T-cell (primary cell): Measurements from ENCODE around the gene MCM5. TPM values are rescaled to one million over a fixed set of nuclear protein-coding genes. Genes with fewer than 3 reads are reported as not detected.

Source experiments
- ATAC-seq, 4 experiments: fragments of 200-7000 bp in 3 of 4; fragments of 150-1000 bp in 1 of 4; cut with Tn5 transposase; replicated peaks in 1 of 4; 1 replicate in 3 of 4; 2 replicates in 1 of 4; pipeline ENCODE4 v1.10.0; 2021; ENCODE audit warnings: moderate library complexity in 3 of 4, mild to moderate bottlenecking in 2 of 4, moderate number of reproducible peaks in 1 of 4
- CTCF ChIA-PET, 2 donors: fragments of 300-600 bp; sonication (Branson Sonifier 250); formaldehyde crosslinking; loops; one replicate each; lab custom pipeline; 2022; ENCODE audit warnings: antibody characterized with exemption in 2 of 2; lab: Charles Lee
- POLR2A ChIA-PET, 2 donors: fragments of 300-600 bp; sonication (Branson Sonifier 250); formaldehyde crosslinking; loops; one replicate each; lab custom pipeline; 2022; ENCODE audit warnings: antibody characterized with exemption in 2 of 2; lab: Charles Lee
- DNase-seq, 35 experiments: peaks; one replicate each; pipeline versions ENCODE4 v3.0.0 to v3.0.0-alpha.2; 2013 to 2023
- H3K27ac ChIP-seq: one replicate; pipeline ENCODE4 v1.5.1; 2013; ENCODE audit warnings: low read length
- H3K27me3 ChIP-seq, 2 experiments: replicated peaks in 1 of 2; 1 replicate in 1 of 2; 2 replicates in 1 of 2; pipeline versions ENCODE4 v1.6.1 to v1.7.0; 2013; ENCODE audit warnings: low read length in 1 of 2, mixed read lengths in 1 of 2; ENCODE audit not compliant: control insufficient read depth in 2 of 2, insufficient read depth in 2 of 2; ENCODE audit errors: extremely low read depth in 1 of 2
- H3K36me3 ChIP-seq, 2 donors: 1 replicate in 1 of 2; 2 replicates in 1 of 2; pipeline versions ENCODE4 v1.6.1 to v1.7.0; 2013; ENCODE audit warnings: low read length in 1 of 2; ENCODE audit not compliant: control insufficient read depth in 2 of 2, insufficient read depth in 1 of 2; ENCODE audit errors: extremely low read depth in 1 of 2
- H3K4me1 ChIP-seq, 2 experiments: 1 replicate in 1 of 2; 2 replicates in 1 of 2; pipeline versions ENCODE4 v1.6.1 to v1.7.0; 2013; ENCODE audit warnings: low read length in 2 of 2, mixed read lengths in 1 of 2; ENCODE audit not compliant: insufficient read depth in 2 of 2, control insufficient read depth in 1 of 2; ENCODE audit errors: extremely low read depth in 1 of 2
- H3K4me3 ChIP-seq, 2 donors: 1 replicate in 1 of 2; 2 replicates in 1 of 2; pipeline versions ENCODE4 v1.5.1 to v1.7.0; 2013; ENCODE audit warnings: mild to moderate bottlenecking in 2 of 2, low read length in 1 of 2, moderate library complexity in 1 of 2; ENCODE audit not compliant: control insufficient read depth in 1 of 2; ENCODE audit errors: extremely low read depth in 1 of 2
- H3K9me3 ChIP-seq: 2 replicates; pipeline ENCODE4 v1.7.0; 2013
- H3K27ac Mint-ChIP-seq, 2 donors: one replicate each; pipeline ENCODE4 v1.8.0; 2020 to 2021; ENCODE audit warnings: mild to moderate bottlenecking in 2 of 2, mixed read lengths in 2 of 2
- H3K27me3 Mint-ChIP-seq, 2 donors: one replicate each; pipeline ENCODE4 v1.8.0; 2021 to 2022; ENCODE audit warnings: mixed read lengths in 2 of 2
- H3K36me3 Mint-ChIP-seq: one replicate; pipeline ENCODE4 v1.8.0; 2021; ENCODE audit warnings: mixed read lengths
- H3K4me1 Mint-ChIP-seq, 3 donors: one replicate each; pipeline ENCODE4 v1.8.0; 2020 to 2022; ENCODE audit warnings: mixed read lengths in 3 of 3, mild to moderate bottlenecking in 1 of 3
- H3K4me3 Mint-ChIP-seq, 3 donors: one replicate each; pipeline ENCODE4 v1.8.0; 2020 to 2022; ENCODE audit warnings: mild to moderate bottlenecking in 3 of 3, mixed read lengths in 3 of 3, moderate library complexity in 3 of 3
- H3K9me3 Mint-ChIP-seq, 3 donors: one replicate each; pipeline ENCODE4 v1.8.0; 2020 to 2022; ENCODE audit warnings: mixed read lengths in 3 of 3
- WGBS: methylation state at CpG from one replicate; pipeline ENCODE4 v1.1.5; 2013; ENCODE audit warnings: missing lambda C conversion rate; ENCODE audit not compliant: insufficient coverage; 5-methylcytosine and 5-hydroxymethylcytosine counted together
- total RNA-seq, 35 experiments: library from RNA in 6 of 35; stranded (reverse) in 6 of 35; fragments of 120-200 nt in 1 of 35; gene quantifications; one replicate each; pipeline versions ENCODE4 v1.2.1 to v1.2.4 and lab custom pipeline; 2013 to 2026

The MCM5 gene
- total RNA-seq, 5 donors from 2014 or later (not counting 1 experiment from before 2014, with no cell fraction given), result 34.7 to 66.8 (median 58.7) TPM

DNA sequence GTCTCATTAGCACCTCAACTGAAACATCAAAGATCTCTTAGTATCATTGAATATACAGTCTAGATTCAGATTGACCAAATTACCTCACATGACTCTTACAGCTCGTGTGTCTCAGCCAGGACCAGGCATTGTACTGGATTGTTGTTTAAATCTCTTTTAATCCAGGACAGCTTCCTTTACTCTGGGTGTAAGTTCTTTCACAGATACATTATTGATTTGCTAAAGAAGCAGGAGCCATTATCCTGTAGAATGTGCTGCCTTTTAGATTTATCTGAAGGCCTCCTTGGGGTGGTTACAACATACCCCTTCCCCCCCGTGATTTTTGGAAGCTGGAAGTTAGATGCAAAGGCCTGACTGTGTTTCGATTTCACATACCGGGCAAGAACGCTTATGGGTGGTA lies 4.2 kb downstream of the MCM5 start:
- ChIA-PET POLR2A (interaction anchor here in 1 of 2 donors (0.6 kb wide), 1 partner anchor 758 kb away, joined by 3 read pairs; no protein-coding TSS in a partner anchor), CTCF (no interaction called here)
- ATAC-seq (no peak), DNase-seq (no peak)
- Histone ChIP-seq H3K9me3 (no peaks in the 10 kb centered on the region), H3K36me3 (peaks cover 2 to 57% of the 10 kb centered on the region in 2 donors), H3K4me3 (no peak overlapping the region), H3K27me3 (no peaks in the 10 kb centered on the region), H3K27ac (no peak overlapping the region), H3K4me1 (peaks cover 0 to 32% of the 10 kb centered on the region in 2 experiments)
- no peak overlapping the region for H3K4me3 Mint-ChIP-seq
- H3K27ac Mint-ChIP-seq, result no peak overlapping the region
- no CpG with 5 or more reads among the region's 5 CpGs for WGBS
- H3K36me3 Mint-ChIP-seq, result peaks cover 59% of the 10 kb centered on the region
- peaks cover 24 to 30% (median 24%) of the 10 kb centered on the region in 3 donors for H3K4me1 Mint-ChIP-seq
- H3K27me3 Mint-ChIP-seq, result no peaks in the 10 kb centered on the region
- H3K9me3 Mint-ChIP-seq, result no peaks in the 10 kb centered on the region

- DNase-seq, result no peak
- Histone ChIP-seq H3K9me3 (no peaks in the 10 kb centered on the region), H3K27ac (no peak overlapping the region), H3K4me1 (peaks cover 0 to 30% of the 10 kb centered on the region in 2 experiments), H3K36me3 (peaks cover 2 to 76% of the 10 kb centered on the region in 2 donors), H3K4me3 (no peak overlapping the region), H3K27me3 (no peaks in the 10 kb centered on the region)
- ChIA-PET POLR2A (no interaction called here), CTCF (no interaction called here)
- H3K36me3 Mint-ChIP-seq, result peaks cover 68% of the 10 kb centered on the region
- 81% methylated on average over 10 of the region's 13 CpGs for WGBS
- no peaks in the 10 kb centered on the region for H3K9me3 Mint-ChIP-seq
- ATAC-seq, result no peak
- no peaks in the 10 kb centered on the region for H3K27me3 Mint-ChIP-seq
- no peak overlapping the region for H3K4me3 Mint-ChIP-seq
- H3K4me1 Mint-ChIP-seq, result peaks cover 9 to 27% (median 10%) of the 10 kb centered on the region in 3 donors
- no peak overlapping the region for H3K27ac Mint-ChIP-seq
Observed at GRCh38 chr22:35406443-35406842, 6.5 kb downstream of the MCM5 start.

GRCh38 chr22:35407362-35407761 lies 7.4 kb downstream of the MCM5 start:
- H3K36me3 Mint-ChIP-seq, result peaks cover 72% of the 10 kb centered on the region
- H3K27ac ChIP-seq, result no peak overlapping the region
- no peak overlapping the region for H3K4me3 ChIP-seq
- H3K36me3 ChIP-seq, result peaks cover 2 to 85% of the 10 kb centered on the region in 2 donors
- no peaks in the 10 kb centered on the region for H3K9me3 ChIP-seq
- ChIA-PET CTCF (no interaction called here), POLR2A (no interaction called here)
- no peaks in the 10 kb centered on the region for H3K27me3 Mint-ChIP-seq
- peaks cover 0 to 25% of the 10 kb centered on the region in 2 experiments for H3K4me1 ChIP-seq
- H3K9me3 Mint-ChIP-seq, result no peaks in the 10 kb centered on the region
- ATAC-seq (no peak), DNase-seq (no peak)
- H3K4me1 Mint-ChIP-seq, result peaks cover 4 to 23% (median 6%) of the 10 kb centered on the region in 3 donors
- H3K4me3 Mint-ChIP-seq, result no peak overlapping the region
- WGBS, result 93% methylated on average over 5 of the region's 7 CpGs
- no peaks in the 10 kb centered on the region for H3K27me3 ChIP-seq
- H3K27ac Mint-ChIP-seq, result no peak overlapping the region

- 76% methylated on average over 14 of the region's 16 CpGs for WGBS
- ChIA-PET POLR2A (no interaction called here), CTCF (no interaction called here)
- Histone ChIP-seq H3K27me3 (no peaks in the 10 kb centered on the region), H3K36me3 (peaks cover 10 to 86% of the 10 kb centered on the region in 2 donors), H3K27ac (no peak overlapping the region), H3K9me3 (no peaks in the 10 kb centered on the region), H3K4me3 (no peak overlapping the region), H3K4me1 (peaks cover 0 to 18% of the 10 kb centered on the region in 2 experiments)
- H3K4me1 Mint-ChIP-seq, result peaks cover 0 to 19% (median 0%) of the 10 kb centered on the region in 3 donors
- H3K27ac Mint-ChIP-seq, result peak overlapping the region in 1 of 2 donors; percentile 28
- DNase-seq (peak in 21 of 35 experiments; percentile 4 to 62 (median 19)), ATAC-seq (peak in 3 of 4 experiments; percentile 23 to 66 (median 53))
- H3K9me3 Mint-ChIP-seq, result no peaks in the 10 kb centered on the region
- no peaks in the 10 kb centered on the region for H3K27me3 Mint-ChIP-seq
- H3K4me3 Mint-ChIP-seq, result no peak overlapping the region
- peaks cover 59% of the 10 kb centered on the region for H3K36me3 Mint-ChIP-seq
Observed at GRCh38 chr22:35409783-35410662, 10.1 kb downstream of the MCM5 start.

DNA sequence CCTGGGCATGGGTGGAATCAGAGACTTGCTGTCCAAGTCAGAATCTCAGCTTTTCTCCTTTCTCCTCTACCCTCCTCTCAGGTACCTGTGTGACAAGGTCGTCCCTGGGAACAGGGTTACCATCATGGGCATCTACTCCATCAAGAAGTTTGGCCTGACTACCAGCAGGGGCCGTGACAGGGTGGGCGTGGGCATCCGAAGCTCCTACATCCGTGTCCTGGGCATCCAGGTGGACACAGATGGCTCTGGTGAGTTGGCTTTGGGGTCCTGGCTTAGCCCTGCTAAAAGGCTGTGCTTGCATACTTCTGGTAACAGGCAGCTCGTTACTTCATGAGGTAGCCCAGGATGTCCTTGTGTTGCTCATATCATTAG lies 10.7 kb downstream of the MCM5 start:
- POLR2A ChIA-PET, result no interaction called here
- H3K4me1 ChIP-seq, result peaks cover 0 to 18% of the 10 kb centered on the region in 2 experiments
- no peak overlapping the region for H3K27ac ChIP-seq
- no peak overlapping the region for H3K4me3 Mint-ChIP-seq
- H3K4me3 ChIP-seq, result no peak overlapping the region
- H3K9me3 Mint-ChIP-seq, result no peaks in the 10 kb centered on the region
- DNase-seq, result no peak
- no peaks in the 10 kb centered on the region for H3K9me3 ChIP-seq
- H3K27ac Mint-ChIP-seq, result no peak overlapping the region
- CTCF ChIA-PET, result no interaction called here
- H3K27me3 ChIP-seq, result no peaks in the 10 kb centered on the region
- 98% methylated on average over 5 of the region's 6 CpGs for WGBS
- peaks cover 0 to 19% (median 0%) of the 10 kb centered on the region in 3 donors for H3K4me1 Mint-ChIP-seq
- H3K27me3 Mint-ChIP-seq, result no peaks in the 10 kb centered on the region
- no peak for ATAC-seq
- peaks cover 10 to 89% of the 10 kb centered on the region in 2 donors for H3K36me3 ChIP-seq
- peaks cover 60% of the 10 kb centered on the region for H3K36me3 Mint-ChIP-seq

GRCh38 chr22:35411102-35411501 lies 11.2 kb downstream of the MCM5 start:
- Mint-ChIP-seq H3K4me1 (peaks cover 0 to 19% (median 0%) of the 10 kb centered on the region in 3 donors), H3K4me3 (no peak overlapping the region), H3K27me3 (no peaks in the 10 kb centered on the region), H3K9me3 (no peaks in the 10 kb centered on the region), H3K36me3 (peaks cover 62% of the 10 kb centered on the region), H3K27ac (peak overlapping the region; percentile 36 to 44)
- POLR2A ChIA-PET, result no interaction called here
- WGBS, result 86% methylated on average over 6 of the region's 7 CpGs
- no peaks in the 10 kb centered on the region for H3K27me3 ChIP-seq
- peaks cover 12 to 89% of the 10 kb centered on the region in 2 donors for H3K36me3 ChIP-seq
- CTCF ChIA-PET, result no interaction called here
- H3K27ac ChIP-seq, result no peak overlapping the region
- no peak for ATAC-seq
- peaks cover 0 to 18% of the 10 kb centered on the region in 2 experiments for H3K4me1 ChIP-seq
- no peaks in the 10 kb centered on the region for H3K9me3 ChIP-seq
- no peak for DNase-seq
- H3K4me3 ChIP-seq, result no peak overlapping the region
